Measurements from ENCODE around the gene DCLK2. TPM values are rescaled to one million over a fixed set of nuclear protein-coding genes. Genes with fewer than 3 reads are reported as not detected.

The DCLK2 gene
- total and polyA plus RNA-seq, 2 of the 13 experiments (the other 11 are each of a cell fraction or from before 2014, with no cell fraction given): not detected

- FAIRE-seq (no peak), DNase-seq (ENCODE audit: low spot score) (no peak), ATAC-seq (no peak)
- CTCF ChIA-PET (ENCODE audit: low intra/inter-chr PET ratio, low total read pairs): no interaction called here
- Histone ChIP-seq H3K27me3 (ENCODE audit: control insufficient read depth in 1 of 2, insufficient read depth in 2 of 2, low read length in 2 of 2) (no peaks in the 10 kb centered on the region), H4K20me1 (ENCODE audit: insufficient read depth, low read length) (no peaks in the 10 kb centered on the region), H3K4me2 (ENCODE audit: low read depth, low read length) (no peak overlapping the region), H3K36me3 (replicated peaks in 1 of 2; ENCODE audit: control insufficient read depth in 1 of 2, insufficient read depth in 2 of 2, low read length in 2 of 2) (no peaks in the 10 kb centered on the region), H3K4me1 (ENCODE audit: insufficient read depth, low read length) (no peaks in the 10 kb centered on the region), H3K9ac (ENCODE audit: insufficient read depth, low read depth, low read length) (no peak overlapping the region), H3K27ac (ENCODE audit: extremely low read length, insufficient read depth, low read length) (no peak overlapping the region), H3K79me2 (ENCODE audit: insufficient read depth, low read length) (no peaks in the 10 kb centered on the region), H3K9me3 (ENCODE audit: low read length) (no peaks in the 10 kb centered on the region), H3K4me3 (replicated peaks in 1 of 3; ENCODE audit: insufficient read depth in 1 of 3, low read depth in 2 of 3, low read length in 3 of 3) (no peak overlapping the region), H2AFZ (ENCODE audit: low read length) (no peak overlapping the region)
- intact Hi-C loops (cut with micrococcal nuclease; ENCODE audit: unreplicated experiment) (no loop called here), in situ Hi-C loops (cut with HindIII; ENCODE audit: extremely low pct_ligation_motif_present, low pct_unique_long_range_greater_than_20kb) (no loop called here)
- no TSS peak for BruUV-seq (replicated peaks)
- POLR2A ChIA-PET: no interaction called here
- TF ChIP-seq ISX (CRISPR knock-in tag; conservative IDR thresholded peaks at IDR 0.05) (no peak), MEIS2 (CRISPR knock-in tag; IDR thresholded peaks at IDR 0.05) (no peak), KMT2B (CRISPR knock-in tag; IDR thresholded peaks at IDR 0.05) (no peak), ZNF275 (CRISPR knock-in tag; IDR thresholded peaks at IDR 0.05; ENCODE audit: borderline replicate concordance) (no peak), ZNF260 (CRISPR knock-in tag; IDR thresholded peaks at IDR 0.05; ENCODE audit: borderline replicate concordance, low read depth) (no peak), HDAC2 (CRISPR knock-in tag; IDR thresholded peaks at IDR 0.05) (no peak), TEF (CRISPR knock-in tag; IDR thresholded peaks at IDR 0.05) (no peak), ZMYM3 (CRISPR knock-in tag; IDR thresholded peaks at IDR 0.05) (no peak)
- 31% methylated on average over 2 of the region's 2 CpGs for WGBS (ENCODE audit: low lambda C conversion rate)
Observed at GRCh38 chr4:150199056-150199455, 120.8 kb downstream of the DCLK2 start.

DNA sequence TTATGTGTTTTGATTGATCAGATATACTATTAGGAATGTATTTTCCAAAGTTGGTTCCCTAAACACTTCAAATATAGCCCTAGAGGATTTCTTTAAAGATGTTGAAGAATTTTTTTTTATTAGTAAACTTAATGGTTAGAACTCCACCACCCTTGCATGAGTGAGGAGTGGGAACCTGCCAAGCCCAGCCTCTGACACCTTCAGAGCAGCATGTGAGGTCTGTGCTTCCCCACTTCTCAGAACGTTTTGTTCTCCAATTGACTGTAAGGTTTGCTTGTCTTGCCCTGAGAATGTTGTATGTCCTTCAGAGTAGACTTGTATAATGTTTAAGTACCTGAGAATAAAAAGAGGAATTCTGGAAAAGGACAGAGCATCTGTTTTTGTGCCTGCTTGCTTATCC is 126.8 kb downstream of the DCLK2 start:
- no peaks in the 10 kb centered on the region for H3K4me1 ChIP-seq (ENCODE audit: insufficient read depth, low read length)
- no peaks in the 10 kb centered on the region for H3K9me3 ChIP-seq (ENCODE audit: low read length)
- ATAC-seq (no peak), DNase-seq (ENCODE audit: low spot score) (no peak), FAIRE-seq (no peak)
- H3K36me3 ChIP-seq (replicated peaks in 1 of 2; ENCODE audit: control insufficient read depth in 1 of 2, insufficient read depth in 2 of 2, low read length in 2 of 2): no peaks in the 10 kb centered on the region
- POLR2A ChIA-PET: no interaction called here
- CTCF ChIA-PET (ENCODE audit: low intra/inter-chr PET ratio, low total read pairs): no interaction called here
- H3K79me2 ChIP-seq (ENCODE audit: insufficient read depth, low read length): no peaks in the 10 kb centered on the region
- no peak overlapping the region for H2AFZ ChIP-seq (ENCODE audit: low read length)
- H3K9ac ChIP-seq (ENCODE audit: insufficient read depth, low read depth, low read length): no peak overlapping the region
- H3K27me3 ChIP-seq (ENCODE audit: control insufficient read depth in 1 of 2, insufficient read depth in 2 of 2, low read length in 2 of 2): no peaks in the 10 kb centered on the region
- intact Hi-C loops (cut with micrococcal nuclease; ENCODE audit: unreplicated experiment) (no loop called here), in situ Hi-C loops (cut with HindIII; ENCODE audit: extremely low pct_ligation_motif_present, low pct_unique_long_range_greater_than_20kb) (no loop called here)
- BruUV-seq (replicated peaks): no TSS peak
- H3K4me3 ChIP-seq (replicated peaks in 1 of 3; ENCODE audit: insufficient read depth in 1 of 3, low read depth in 2 of 3, low read length in 3 of 3): no peak overlapping the region
- no peak overlapping the region for H3K4me2 ChIP-seq (ENCODE audit: low read depth, low read length)
- H4K20me1 ChIP-seq (ENCODE audit: insufficient read depth, low read length): no peaks in the 10 kb centered on the region
- H3K27ac ChIP-seq (ENCODE audit: extremely low read length, insufficient read depth, low read length): no peak overlapping the region
- WGBS (ENCODE audit: low lambda C conversion rate): 0% methylated on average over 1 of the region's 1 CpG
- TF ChIP-seq MAZ (IDR thresholded peaks at IDR 0.05; ENCODE audit: borderline replicate concordance, low read depth, low read length): no peak
- no peak for TF ChIP-seq MAZ (CRISPR knock-in tag; IDR thresholded peaks at IDR 0.05; ENCODE audit: low read depth)
- no peak for TF ChIP-seq BATF2 (CRISPR knock-in tag; IDR thresholded peaks at IDR 0.05)
- TF ChIP-seq ZFP36L2 (CRISPR knock-in tag; IDR thresholded peaks at IDR 0.05): no peak
- TF ChIP-seq PTBP1 (IDR thresholded peaks at IDR 0.05; ENCODE audit: low read depth, low read length, poor library complexity, severe bottlenecking): no peak
- no peak for TF ChIP-seq USF2 (IDR thresholded peaks at IDR 0.05; ENCODE audit: low read depth, low read length)
- no peak for TF ChIP-seq USF2 (CRISPR knock-in tag; IDR thresholded peaks at IDR 0.05; ENCODE audit: borderline replicate concordance)
- no peak for TF ChIP-seq ZBTB21 (CRISPR knock-in tag; IDR thresholded peaks at IDR 0.05)
